HG03558 (cell line): Measurements from ENCODE around the gene NECAP2.

Experiments used
- ATAC-seq: cut with Tn5 transposase; IDR thresholded peaks from one replicate; pipeline ENCODE4 v1.9.1; 2021; ENCODE audit warnings: moderate number of reproducible peaks; ENCODE audit not compliant: unreplicated experiment; ENCODE audit errors: extremely low read depth

Gene NECAP2, protein sequence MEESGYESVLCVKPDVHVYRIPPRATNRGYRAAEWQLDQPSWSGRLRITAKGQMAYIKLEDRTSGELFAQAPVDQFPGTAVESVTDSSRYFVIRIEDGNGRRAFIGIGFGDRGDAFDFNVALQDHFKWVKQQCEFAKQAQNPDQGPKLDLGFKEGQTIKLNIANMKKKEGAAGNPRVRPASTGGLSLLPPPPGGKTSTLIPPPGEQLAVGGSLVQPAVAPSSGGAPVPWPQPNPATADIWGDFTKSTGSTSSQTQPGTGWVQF

DNA sequence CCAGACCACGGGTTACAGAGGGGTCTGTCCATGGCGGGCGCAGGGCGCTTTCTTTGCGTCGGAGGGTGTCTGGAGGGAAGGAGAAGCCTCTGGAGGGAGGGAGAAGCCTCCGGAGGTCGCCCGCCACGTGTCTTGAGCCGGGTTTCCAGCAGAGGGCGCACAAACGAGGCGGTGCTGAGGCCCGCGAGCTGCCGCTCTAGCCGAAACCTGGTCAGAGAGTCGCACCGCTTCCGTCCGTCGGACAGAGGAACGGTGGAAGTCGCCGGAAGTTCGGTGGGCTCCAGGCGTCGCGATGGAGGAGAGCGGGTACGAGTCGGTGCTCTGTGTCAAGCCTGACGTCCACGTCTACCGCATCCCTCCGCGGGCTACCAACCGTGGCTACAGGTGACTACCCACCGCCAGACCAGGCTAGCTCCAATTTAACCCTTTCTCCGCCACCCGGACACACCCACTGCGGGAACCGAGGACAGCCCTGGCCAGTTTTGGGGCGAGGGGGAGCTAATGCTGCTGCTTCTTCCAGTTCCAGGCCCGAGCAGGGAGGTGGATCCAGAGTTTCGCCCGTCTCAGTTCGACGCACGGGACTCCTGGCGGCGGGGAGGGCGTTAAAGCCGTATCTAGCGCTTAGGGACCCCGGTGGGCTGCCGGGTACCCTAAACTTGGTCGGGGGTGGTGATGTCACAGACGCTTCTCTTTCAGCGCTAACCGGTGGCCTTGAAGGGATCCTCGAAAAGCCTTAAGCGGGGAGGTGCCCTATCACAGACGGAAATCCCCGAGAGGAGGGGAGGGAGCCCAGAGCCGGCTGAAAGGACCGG, at the start of gene NECAP2:
Gene NECAP2 (plus strand): TSS at position 255 of the 812 bp plus-strand sequence. CDS start 38 bp downstream, at position 293.
- no peak for ATAC-seq

DNA sequence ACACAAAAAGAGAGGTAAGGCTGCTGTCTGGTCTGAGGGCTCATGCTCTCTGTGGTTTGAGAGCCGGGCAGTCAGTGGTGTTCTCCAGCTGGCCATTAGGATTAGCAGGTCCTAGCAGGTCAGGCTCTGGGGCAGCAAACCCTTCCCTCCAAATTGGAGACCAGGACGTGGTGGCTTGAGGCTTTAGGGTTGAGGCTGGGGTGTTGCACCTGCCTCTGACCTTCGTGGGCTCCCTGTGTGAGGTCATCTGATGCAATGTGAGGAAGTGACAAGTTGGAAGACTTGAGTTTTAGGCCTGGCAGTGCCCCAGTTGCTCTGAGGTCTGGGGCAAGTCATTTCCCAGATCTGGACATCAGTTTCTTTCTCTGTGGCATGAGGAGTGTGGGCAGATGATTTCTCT, 49.1 kb upstream of the NECAP2 start:
- ATAC-seq: no peak

DNA sequence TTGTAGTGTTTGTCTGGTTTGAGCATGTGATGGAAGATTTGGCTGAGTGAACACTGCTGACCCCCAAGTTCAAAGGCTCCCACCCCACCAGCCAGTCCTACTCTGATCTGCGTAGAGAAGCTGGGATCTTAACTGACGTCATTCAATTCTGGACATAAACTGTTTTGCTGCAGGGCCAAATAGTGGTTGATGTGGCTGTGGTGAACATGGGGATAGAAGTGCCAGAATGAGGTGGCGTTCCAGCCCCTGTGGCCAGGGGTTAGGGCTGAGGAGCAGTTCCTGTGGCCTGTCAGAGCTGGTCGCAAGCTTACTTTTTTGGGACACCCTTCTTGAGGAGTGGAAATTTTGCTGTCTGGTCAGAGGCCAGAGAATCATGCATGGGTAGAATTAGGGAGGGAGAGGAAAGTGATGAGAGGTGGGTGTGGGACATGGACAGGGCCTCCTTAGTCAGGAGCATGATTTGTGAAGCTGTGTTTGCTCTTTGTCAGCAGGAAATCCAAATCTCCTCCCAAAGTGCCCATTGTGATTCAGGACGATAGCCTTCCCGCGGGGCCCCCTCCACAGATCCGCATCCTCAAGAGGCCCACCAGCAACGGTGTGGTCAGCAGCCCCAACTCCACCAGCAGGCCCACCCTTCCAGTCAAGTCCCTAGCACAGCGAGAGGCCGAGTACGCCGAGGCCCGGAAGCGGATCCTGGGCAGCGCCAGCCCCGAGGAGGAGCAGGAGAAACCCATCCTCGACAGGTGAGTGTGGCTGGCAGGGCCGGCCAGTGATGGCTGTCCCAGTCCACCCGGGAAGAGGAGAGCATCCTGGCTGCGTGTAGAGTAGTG, 47.6 kb upstream of the NECAP2 start:
- ATAC-seq: no peak

DNA sequence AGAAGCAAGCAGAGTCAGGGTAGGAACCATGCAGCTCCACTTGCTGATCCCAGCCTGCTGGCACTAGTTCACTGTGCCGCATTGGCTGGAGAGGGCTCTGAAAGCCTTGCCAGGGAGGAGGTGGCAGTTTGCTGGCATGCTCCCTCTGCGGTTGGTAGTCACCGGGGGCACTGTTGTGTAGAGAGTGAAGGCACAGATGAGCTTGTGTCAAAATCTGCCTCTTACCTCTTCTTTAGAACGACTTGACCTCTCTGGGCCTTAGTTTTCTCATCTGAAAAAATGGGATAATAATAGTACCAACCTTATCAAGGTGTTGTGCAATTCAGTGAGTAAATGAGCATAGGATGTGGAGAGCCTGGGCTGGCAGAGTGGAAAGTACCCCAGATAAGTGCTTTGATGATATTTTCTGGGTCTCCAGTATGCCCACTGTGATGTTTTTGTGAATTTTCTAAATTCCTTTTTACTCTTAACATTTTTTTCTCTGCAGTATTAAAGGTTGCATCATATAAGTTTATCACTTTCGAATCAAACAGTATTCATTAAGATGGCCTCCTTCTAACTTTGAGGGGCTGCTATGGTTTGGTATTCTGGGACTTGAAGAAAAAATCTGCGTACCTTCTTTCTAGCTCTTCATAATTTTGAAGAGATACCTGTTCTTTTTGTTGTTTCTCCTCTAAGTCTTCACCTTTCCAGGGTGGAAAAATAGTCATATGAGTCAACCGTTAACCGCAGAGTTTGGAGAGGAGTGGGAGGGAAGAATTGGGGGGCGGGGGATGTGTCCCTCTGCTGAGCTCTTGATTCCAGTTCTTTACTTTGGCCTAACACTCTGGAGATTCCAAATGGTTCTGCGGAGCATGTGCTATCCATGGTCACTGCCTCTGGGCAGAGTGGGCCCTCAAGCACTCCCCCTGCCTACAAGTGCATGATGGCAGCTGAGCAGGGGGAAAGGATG, 46.7 kb upstream of the NECAP2 start:
- no peak for ATAC-seq

DNA sequence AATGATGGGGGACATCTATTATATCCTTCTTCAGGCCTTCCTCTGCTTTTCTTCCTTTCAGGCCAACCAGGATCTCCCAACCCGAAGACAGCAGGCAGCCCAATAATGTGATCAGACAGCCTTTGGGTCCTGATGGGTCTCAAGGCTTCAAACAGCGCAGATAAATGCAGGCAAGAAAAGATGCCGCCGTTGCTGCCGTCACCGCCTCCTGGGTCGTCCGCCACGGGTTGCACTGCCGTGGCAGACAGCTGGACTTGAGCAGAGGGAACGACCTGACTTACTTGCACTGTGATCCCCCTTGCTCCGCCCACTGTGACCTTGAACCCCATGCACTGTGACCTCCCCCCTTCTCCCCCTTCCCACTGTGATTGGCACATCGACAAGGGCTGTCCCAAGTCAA, 45.5 kb upstream of the NECAP2 start:
- ATAC-seq: no peak

DNA sequence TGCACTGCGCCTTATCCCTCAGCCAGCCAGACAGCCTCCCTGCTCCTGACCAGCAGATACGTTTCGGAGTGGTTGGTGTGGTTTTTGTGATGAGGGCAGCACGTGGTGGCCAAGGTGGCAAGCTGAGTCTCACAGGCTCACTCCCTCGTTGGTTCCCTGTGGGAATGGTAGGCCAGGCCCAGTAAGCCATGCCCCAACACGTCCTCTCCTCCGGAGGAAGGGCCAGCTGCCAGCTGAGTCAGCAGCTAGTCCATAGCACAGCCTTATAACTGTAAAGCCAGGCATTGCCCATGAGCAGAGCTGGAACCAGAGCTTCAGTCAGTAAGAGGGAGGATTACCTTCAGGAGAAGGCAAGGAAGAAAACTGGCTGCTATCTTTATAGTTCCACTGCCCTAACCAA, 43.9 kb upstream of the NECAP2 start:
- ATAC-seq: no peak

DNA sequence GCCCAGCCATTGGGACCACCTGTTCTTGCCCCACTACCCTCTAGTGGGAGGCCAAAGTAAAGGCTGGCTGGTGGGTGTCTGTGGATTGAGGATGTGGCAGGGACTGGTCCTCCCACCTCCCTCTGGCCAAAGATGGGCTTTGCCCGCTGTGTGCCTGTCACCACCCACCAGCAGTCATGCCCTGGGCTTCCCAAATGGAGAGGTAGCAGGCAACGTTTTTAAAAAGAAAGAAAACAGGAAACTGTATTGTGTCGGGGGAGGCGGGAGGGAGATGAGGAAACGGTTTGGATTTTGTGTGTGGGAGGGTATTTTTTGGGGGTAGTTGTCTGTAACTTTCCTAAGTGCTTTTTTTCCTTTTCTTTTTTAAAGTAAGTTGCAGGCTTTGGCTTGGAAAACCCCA, 43.4 kb upstream of the NECAP2 start:
- ATAC-seq: no peak

DNA sequence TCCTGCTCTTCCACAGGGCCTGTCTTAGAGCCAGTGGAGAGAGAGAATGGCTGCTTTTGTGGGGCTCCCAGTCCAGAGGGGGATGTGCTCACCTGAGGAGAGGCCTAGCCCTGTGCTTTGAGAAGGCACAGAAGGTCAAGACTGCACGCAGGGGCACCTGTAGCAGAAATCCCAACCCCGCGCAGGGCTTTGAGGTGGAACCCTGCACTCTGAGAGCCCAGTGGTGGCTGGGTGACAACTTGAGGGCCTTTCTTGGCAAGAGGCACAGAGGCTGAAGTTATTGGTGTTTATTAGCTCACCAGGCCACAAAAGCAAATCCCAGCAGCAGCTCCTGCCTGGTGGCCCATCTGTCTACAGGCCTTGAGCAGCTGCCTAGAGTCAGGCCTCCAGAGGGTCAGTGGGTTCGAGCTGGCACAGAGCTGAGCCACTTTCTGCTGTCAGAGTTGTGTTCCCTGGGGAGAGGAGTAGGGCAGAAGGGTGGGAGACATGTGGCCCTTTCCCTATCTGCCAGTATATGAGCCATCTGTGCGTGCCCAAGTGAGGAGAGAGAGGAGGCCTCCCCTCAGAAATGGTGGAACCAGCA, 42.1 kb upstream of the NECAP2 start:
- no peak for ATAC-seq

DNA sequence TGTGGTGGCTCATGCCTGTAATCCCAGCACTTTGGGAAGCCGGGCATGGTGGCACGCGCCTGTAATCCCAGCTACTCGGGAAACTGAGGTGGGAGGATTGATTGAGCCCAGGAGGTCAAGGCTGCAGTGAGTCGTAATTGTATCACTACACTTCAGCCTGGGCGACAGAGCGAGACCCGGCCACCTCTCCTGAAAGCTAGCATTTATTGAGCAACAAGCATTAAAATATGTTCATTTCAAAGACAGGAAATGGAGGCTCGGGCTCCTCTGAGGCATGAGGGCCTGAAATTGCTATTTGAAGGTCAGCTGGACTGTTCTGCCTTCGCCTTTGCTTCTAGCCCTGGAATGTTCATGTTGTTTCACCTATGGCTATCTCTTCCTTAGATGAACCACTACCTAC, 37.8 kb upstream of the NECAP2 start:
- ATAC-seq: no peak

DNA sequence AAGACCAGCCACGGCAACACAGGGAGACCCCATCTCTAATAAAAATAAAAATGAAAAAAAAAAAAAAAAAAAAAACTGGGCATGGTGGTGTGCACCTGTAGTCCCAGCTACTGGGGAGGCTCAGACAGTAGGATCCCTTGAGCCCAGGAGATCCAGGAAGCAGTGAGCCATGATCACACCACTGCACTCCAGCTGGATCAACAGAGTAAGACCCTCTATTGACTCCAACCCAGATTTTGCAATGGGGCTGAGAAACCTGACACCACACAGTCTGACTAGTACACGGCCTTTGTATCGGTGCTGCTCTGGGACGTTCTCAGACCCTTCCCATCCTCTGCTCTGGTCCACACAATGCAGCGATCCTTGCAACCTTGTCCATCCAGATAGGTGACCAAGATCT, 35.1 kb upstream of the NECAP2 start:
- no peak for ATAC-seq

DNA sequence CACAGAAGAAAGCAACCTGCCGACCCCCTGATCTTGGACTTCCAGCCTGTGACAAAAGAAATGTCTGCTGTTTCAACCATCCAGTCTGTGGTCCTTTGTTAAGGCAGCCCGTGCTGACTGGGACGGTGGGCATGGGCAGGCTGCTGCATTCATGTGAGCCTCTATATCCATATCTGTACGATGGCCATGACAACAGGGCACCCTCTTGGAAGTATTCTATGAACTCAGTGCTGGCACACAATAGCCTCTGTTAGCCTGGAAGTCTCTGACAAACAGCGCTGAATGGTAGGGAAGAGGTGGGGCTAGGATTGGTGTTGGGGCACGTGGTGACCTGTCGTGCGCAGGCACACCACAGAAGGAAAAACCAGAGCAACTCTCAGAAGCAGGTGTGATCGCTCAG, 33.7 kb upstream of the NECAP2 start:
- ATAC-seq: no peak

DNA sequence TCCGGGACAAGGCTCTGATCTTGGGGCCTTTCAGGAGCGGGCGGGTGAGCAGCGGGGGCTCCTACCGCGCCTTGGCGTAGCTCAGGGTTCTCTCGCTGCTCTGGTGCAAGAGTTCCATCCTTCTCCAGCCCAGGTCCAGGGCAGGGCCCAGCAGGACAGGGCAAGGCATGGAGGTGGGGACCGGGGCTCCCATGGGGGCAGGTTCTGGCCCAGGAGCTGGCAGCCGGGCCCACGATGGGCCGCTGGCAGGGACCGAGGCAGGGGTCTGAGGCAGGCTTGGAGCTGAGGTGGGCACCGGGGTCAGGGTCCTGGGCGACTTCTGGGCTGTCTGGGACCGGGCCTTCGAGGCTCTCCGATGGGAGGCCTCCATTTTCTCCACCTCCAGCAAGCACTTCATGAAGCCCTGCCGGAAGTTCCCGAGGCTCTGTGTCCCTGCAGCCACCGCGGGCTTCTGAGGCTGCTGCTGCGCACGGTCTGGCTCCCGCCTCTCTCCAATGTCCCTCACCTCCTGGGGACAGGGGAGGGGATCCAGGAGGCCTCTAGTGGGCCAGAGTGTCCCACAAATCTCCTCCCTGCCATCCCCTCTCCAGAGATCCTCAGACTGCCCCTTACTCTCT, 30.9 kb upstream of the NECAP2 start:
- ATAC-seq: no peak

DNA sequence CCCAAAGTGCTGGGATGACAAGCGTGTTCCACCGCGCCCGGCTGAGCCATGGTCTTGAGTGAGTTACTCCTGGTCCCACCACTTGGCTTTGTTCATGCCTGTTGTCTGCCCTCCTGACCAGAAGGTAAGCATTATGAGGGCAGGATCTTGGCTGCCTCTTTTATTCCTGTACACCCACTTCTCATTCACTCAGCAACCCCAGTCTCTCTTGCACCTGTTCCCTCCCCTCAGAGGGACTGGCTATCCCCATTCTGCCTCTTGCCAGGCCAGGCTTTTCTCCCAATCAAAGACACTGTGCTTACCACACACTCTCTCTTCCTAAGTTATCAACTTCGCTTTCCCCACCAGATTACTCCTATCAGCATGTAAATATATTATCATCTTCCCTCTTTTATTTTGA, 29.7 kb upstream of the NECAP2 start:
- ATAC-seq: no peak

DNA sequence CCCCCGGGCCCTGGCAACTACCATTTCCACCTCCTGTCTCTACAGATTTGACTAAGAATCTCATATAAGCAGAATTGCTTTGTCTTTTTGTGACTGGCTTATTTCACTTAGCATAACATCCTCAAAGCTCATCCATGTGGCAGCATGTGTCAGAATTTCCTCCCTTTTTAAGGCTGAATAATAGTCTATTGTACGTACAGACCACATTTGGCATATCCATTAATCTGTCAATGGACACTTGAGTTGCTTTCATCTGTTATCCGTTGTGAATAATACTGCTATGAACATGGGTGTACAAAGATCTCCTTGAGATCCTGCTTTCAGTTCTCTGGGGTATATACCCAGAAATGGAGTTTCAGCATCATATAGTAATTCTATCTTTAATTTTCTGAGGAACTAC, 27.3 kb upstream of the NECAP2 start:
- no peak for ATAC-seq

DNA sequence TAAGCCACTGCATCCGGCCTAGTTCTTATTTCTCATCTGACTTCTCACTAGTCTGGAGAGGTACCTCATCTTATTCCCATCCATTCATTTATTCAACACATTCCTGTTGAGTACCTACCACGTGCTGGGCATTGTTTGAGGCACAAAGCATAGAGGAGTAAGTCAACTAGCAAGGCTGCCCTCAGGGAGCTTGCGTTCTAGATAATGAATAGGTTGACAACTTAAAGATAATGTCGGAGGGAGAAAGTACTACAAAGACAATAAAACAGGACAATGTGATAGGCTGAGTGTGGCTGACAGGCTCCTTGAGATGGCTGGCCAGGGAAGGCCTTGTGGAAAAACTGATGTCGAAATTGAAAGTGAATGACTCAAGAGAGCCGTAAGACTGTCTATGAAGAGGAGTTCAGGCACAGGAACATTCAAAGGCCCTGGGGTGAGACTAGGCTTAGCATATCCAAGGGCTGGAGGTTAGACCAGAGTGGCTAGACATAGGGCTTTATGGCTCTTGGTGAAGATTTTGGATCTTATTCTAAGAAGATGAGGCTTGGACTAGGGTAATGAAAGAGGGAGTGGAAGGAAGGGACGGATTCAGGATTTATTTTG, 21.6 kb upstream of the NECAP2 start:
- ATAC-seq: no peak

DNA sequence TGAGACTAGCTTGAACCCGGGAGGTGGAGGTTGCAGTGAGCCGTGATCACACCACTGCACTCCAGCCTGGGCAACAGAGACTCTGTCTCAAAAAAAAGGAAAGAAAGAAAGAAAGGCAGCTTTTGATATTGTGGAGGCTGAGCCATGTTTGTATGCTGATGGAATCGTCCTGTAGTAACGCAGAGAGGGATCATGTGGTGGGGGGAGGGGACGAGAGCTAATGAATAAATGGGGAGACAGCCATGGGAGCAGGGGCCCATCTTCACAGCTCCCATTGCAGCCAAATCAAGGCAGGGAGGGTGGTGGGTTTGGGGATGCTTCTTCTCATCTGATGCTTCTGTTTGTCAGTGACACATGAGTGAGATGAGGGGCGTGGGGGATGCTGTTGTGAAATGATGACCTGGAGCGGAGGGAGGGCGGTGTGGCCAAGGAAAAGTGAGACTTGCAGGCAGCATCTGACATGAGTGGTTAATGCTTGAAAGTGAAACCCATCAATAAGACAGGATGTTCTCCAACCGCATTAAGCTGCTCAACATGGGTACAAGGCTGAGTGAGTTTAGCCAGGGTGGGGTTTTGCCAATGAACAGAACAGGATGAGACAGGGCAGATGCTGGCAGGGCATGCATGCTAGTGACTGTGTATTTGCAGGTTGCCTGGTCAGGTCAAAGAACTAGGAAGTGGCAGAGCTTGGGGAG, 20.0 kb upstream of the NECAP2 start:
- ATAC-seq: no peak

DNA sequence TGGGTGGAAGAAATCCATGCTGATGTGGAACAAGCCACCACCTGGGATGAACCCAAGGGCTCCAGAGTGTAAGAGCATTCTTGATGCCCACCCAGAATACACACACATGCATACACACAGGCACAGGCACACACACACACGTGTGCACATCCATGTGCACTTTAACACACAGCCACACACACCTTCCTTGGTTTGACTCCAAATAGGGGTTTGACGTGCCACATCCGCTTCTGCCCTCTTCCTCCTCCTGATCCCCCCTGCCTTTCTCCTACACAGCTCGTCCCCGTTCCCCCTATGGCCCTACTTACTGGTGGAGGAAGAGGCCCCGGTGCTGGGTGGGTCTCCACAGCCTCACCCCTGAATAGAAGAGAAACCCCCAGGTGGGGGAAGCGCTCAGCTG, 19.3 kb upstream of the NECAP2 start:
- no peak for ATAC-seq

DNA sequence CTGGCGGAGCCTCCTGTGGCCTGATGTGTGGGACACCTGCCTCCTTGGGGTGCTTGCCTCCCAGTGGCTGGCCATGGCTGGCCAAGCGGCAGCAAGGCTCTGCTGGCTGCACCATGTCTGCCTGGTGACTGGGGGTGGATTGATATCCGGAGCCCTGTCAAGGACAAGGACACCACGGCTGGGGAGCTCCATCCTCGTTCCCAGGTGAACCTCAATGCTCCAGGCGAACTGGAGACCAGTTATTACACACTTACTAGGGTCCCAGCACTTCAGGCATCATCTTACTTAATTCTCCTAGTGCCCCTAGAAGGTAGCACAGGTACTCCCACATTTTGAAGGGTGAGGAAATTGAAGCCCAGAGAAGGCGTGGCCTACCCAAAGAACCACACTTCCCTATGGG, 18.5 kb upstream of the NECAP2 start:
- ATAC-seq: no peak
